NCI-H2029 (cell line): Measurements from ENCODE around the gene RAB26.
"Not testable (repeated sequence)": the region's sequence is repeated elsewhere in the genome, so short reads cannot be mapped to it uniquely, and the experiment has no call there.

ENCODE experiments used
- DNase-seq: peaks from one replicate; lab custom pipeline; 2025; lab: John Stamatoyannopoulos, UW

The RAB26 gene

DNA sequence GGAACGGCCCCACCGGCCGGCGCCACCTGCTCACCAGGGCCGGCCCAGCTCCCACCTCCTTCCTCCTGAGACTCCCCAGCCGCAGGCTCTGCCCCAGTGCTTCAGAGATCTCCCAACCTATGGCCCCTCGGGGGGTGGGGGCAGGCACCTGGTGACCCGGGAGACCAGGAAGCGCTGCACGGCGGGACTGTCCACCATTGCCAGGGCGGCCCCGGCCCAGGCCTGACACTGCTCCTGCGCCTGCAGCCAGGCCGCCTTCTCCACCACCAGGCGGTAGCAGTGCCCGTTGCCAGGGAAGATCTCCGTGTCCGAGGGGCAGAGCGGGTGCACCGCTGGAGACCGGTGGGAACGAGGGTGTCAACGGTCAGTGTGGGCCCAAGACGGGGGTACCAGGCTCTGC, 31.1 kb upstream of the RAB26 start:
- DNase-seq, result not testable (repeated sequence)

DNA sequence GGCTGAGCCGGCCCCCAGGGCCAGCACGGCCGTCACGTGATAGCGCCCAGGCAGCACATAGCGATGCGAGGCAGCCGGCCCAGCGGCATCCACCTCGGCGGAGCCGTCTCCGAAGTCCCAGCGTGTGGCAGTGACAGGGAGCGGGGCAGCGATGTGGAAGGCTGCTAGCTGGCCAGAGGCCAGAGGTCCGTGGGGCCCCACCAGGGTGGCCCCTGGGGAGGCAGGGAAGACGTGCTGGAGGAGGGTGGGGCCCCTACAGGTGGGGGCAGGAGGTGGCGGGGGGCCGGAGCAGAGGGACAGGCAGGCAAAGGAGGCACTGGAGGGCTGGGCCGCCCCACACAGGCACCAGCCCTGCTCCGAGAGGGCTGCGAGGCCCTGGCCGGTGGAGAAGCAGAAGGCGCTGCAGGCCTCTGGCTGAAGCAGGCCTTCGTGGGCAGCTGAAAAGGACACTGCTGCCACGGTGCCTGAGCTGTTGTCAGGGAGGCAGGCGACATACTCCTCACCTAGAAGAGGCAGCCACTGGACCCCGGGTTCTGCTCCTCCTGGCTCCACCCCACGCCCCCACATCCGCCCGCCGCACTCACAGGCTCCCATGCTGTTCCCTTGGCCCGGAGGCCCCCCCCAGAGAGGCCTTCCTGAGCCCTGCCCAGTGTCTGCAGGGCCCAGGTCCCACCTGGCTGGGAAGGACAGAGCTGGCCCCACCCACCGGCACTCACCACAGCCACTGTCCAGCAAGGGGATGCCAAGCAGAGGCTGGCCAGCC, 30.3 kb upstream of the RAB26 start:
- DNase-seq, result not testable (repeated sequence)

DNA sequence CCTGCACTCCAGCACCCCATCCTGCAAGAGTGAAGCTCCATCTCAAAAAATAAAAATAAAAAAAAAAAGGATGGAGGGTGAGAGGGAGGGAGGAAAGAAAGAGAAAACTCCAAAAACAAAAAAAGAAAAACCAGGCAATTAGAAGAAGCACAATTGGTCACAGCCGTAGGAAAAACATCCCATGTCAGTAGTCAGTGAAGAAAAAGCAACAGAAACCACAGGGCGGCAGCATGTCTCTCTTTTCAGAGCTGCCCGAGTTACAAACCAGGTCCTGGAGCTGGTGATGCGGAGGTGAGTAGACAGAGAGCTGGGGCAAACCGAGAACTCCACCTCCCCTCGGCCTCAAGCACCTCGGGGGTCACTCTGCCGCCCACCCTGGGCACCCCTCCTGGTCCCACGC, 27.1 kb upstream of the RAB26 start:
- DNase-seq, result not testable (repeated sequence)

DNA sequence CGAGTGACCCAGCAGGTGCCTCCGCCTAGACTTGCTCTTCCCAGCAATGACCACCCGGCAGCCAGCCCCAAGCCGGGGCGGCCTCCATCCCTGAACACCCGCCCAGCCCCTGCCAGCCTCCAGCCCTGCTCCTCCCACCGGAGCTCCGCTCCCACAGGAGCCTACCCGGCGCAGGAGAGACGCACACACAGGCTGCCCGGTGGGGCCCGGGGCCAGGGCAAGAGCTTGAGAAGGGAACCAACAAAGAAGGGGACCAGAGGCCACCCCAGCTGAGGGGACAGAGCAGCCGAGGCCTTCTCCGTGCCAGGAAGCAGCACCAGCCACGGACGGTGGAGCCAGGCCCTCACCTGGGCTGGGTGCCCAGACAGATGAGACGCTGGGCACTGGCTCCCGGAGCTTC, 26.6 kb upstream of the RAB26 start:
- no peak for DNase-seq

DNA sequence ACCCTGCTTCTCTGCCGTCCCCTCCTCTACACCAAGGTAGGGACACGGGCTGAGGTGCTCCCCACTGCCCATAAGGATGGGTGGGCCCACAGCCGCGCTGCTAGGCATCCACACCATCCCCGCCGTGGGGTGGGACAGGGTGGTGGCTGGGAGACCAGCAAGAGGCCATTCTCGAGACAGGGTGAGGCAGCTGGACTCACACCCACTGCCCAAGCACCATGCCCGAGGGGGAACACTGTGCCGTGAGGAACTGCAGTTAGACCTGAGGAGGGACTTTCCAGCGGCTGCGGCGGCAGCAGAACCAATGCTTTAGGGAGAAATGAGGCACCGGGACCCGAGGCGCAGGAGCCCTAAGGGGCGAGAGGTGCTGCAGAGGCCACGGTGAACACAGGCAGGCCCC, 26.0 kb upstream of the RAB26 start:
- DNase-seq, result no peak

DNA sequence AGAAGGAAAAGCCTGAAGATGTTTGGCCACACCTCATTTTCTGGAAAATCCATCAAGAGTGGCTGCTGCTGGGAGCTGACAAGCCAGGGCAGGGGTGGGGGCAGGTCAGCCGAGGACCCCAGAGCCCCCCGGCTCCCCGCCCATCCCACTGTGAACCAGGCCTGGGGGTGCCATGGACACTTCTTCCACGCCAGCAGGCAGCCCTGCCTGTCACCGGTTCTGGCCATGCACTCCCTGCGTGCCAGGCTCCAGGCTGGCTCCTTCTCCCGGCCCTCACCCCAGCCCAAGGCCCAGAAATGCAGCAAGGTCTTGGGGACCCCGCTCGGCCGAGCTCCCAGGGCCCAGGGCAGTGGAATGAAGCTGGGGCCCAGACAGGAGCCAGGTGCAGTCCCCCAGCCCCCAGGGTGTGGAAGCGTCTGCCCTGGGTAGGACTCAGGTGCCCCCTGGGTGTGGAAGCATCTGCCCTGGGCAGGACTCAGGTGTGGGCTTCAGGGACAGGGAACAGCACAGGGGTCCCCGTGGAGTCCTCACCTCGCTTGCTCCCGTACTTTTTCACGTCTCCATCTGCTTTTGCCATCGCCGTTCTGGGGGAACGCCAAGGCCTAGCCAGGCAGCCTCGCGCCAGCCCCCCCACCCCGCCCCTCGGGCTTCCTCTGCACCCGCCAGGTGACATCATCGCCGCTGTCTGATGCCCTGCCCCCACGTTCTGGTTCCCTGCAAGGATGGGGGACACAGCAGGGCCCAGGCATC, 25.3 kb upstream of the RAB26 start:
- DNase-seq, result not testable (repeated sequence)

DNA sequence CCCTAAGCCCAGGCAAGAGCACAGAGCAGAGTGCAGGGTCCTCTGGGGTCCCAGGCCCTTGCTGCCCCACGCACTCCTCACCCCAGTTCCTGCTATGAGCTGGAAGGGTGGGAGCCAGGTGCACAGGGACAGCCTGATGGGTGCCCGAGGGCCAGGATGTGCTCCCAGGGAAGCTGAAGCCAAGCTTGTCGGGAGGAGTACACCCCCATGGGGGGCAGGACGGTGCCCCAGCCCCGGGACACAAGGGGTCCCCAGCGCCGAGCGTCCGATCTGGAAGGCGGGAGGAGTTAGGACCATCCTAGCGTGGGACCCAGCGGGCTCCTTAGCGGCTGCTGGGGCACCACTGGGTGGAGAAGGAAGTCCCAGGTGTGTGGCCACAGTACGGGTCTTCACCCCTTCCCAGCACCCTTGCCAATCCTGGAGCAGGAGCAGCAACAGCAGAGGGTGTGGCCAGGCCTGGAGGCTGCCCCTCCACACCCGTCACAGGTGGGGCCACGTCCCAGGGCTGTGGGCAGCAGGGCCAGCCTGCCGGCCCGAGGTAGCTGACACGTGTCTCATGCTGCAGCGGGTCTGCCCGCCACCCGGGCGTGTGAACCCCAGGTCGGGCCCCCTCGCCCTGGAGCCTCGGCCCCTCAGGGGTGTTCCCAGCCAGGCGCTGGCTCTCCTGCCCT, 24.6 kb upstream of the RAB26 start:
- DNase-seq, result not testable (repeated sequence)

DNA sequence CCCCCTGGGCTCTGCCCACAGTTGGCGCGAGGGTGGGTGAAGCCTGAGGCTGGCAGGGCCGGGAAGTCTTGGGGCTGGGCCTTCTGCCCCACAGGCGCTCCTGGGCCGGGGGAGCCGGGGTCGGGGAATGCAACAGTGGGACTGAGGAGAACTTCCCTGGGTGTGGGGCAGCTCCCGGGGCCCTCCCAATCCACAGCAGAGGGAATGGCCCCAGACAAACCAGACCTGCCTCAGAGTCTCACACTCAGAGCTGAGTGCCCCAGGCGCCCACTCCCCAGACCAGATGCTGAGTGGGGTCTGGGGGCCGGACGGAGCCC, 24.1 kb upstream of the RAB26 start:
- not testable (repeated sequence) for DNase-seq

DNA sequence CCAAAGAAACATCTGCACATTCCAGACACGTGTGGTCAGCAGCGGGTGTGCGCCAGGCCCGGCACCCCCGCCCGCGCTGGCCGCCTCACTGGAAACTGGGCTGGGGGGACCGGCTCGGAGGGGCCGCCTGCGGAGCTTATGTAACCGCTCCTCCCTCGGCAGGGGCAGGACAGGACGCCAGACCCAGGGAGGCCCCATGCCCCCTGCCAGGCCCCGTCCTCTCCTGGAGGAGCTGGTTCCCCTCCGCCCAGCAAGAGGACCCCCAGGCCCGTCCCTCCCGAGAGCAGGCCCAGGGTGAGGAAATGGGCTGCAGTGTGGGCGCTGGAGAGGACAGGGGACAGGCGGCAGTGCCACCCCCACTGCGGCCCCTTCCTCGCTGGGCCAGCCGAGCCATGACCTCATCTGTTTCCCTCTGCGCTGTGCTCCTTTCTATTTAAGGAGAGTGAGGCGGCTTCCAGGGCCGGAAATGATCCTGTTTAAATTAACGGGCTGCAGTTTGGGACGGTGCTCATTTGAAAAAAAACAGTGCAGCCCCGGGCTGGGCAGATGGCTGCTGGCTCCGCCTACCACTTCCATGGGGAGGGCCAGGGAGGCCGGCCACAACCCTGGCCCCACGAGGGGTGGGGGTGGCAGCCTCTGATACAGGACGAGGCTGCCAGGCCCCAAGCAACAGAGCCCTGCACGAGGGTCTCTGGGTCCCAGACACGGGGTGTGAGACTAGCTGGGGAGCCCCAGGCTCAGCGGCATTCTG, 23.6 kb upstream of the RAB26 start:
- not testable (repeated sequence) for DNase-seq

DNA sequence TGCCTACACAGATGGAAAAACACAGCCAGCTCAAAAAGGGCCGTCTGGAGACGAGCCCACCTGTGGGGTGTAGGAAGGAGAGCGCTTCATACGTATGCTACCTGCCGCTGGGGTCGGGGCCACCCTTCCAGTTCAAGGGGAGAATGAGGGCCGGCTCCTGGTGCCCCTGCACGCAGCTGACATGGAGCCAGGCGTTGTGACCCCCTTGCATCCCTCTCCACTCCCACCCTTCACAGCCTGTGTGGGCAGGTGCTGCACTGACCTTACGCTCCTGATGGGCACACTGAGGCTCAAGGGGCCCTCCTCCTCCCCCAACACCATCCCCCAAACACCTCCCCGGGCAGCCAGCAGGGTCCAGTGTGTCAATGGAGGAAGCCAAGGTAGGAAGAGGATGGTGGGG, 22.8 kb upstream of the RAB26 start:
- DNase-seq, result not testable (repeated sequence)

DNA sequence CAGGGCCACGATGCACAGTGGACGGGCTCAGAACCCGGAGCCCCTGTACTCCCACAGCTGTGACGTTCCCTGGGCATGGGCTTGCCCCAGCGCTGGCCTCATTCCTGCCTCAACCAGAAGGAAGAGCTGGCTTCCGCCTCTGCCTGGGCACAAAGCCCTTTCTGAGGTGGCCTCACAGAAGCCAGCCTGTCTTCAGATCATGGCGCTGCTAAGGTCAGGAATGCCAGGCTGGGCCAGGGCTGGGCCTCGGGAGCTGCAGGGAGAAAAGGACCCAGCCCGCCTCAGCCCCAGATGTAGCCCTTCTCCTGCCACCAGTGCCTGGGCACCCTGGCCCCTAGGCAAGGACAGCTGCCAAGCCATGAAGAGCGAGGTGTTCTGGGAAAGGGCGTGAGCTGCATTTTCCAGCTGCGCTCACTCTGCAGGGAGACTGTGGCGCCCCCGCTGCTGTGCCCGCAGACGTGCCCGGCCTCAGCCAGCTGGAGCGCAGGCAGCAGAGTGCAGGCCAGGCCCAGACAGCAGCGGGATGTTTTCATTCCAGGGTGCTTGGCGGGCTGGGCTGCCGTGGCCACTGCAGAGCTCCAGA, 22.2 kb upstream of the RAB26 start:
- DNase-seq, result not testable (repeated sequence)

DNA sequence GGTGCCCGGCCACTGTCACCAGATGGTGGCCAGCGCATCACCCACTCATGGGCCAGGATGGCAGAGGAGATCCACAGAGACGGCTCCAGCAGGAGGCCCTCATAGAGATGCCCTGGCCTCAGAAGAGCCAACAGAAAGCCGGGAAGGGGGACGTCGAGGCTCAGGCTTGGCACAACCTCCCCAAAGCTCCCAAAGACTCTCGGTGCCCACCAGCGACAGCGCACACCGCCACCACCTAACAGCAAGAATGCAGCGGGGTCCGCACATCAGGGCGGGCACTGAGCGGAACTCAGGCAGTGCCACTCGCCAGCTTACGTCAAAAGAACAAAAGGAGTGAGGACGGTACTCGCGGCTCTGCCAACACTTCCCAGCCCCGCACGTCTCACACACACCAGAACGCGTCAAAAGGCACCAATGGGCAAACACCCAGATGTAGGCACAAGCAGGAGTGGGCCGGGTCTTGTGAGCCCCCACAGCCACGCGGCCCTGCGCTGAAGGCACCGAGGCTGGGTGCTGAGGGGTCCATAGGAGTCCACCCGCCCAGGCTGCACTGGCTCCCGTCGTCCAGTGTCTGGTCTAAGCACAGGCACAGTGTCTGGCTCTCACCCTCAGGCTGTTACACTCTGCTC, 21.4 kb upstream of the RAB26 start:
- DNase-seq, result not testable (repeated sequence)

DNA sequence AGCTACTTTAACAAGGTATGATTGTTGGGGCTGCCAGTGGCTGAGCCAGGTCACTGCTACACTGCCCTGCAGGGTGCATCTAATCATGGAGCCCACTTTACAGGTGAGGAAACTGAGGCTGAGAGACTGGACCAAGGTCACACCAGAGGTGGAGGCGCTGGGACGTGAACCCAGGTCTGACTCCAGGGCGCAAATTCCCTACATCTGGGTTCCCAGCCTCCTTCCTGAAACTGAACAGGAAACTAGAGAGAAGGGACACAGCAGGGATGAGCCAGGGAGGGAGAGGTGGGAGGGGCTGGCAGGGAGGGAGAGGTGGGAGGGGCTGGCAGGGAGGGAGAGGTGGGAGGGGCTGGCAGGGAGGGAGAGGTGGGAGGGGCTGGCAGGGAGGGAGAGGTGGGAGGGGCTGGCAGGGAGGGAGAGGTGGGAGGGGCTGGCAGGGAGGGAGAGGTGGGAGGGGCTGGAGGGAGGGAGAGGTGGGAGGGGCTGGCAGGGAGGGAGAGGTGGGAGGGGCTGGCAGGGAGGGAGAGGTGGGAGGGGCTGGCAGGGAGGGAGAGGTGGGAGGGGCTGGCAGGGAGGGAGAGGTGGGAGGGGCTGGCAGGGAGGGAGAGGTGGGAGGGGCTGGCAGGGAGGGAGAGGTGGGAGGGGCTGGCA, 20.7 kb upstream of the RAB26 start:
- peak; percentile 24 for DNase-seq

DNA sequence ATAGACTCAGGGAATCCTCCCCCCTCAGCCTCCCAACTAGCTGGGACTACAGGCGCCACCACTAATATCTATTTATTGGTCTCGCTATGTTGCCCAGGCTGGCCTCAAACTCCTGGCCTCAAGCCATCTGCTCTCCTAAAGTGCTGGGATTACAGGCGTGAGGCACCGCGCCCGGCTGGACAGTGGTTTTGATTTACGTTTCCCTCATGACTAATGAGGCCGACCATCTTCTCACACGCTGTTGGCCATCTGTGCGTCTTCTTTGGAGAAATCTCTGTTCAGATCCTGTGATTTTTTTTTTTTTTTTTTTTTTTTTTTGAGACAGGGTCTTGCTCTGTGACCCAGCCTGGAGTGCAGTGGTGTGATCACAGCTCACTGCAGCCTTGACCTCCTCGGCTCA, 19.2 kb upstream of the RAB26 start:
- not testable (repeated sequence) for DNase-seq

DNA sequence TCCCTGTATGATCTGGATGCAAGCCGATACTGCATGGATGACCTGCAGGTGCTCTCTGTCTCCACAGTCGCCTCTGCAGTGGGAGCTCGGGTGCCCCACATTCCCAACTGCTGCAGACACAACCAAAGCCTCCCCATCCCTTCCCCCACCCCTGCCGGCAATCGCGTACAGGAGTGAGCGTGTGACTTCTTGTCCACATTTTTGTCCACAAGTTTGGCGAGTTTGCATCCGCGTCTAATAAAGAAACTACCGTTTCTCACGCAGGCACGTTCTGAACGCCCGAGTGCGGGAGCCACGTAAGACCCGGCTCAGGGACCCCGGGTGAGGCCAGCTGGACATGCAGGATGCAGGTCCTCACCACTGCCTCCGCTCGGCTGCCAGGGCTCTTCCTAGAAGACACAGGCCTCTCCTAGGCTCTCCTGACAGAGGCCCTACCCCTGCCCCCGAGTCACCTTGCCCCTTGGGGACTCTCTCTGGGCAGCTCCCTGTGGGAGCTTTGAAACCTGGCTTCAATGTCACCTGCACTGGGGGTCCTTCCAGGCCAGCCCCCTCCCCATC, 18.5 kb upstream of the RAB26 start:
- DNase-seq, result not testable (repeated sequence)

DNA sequence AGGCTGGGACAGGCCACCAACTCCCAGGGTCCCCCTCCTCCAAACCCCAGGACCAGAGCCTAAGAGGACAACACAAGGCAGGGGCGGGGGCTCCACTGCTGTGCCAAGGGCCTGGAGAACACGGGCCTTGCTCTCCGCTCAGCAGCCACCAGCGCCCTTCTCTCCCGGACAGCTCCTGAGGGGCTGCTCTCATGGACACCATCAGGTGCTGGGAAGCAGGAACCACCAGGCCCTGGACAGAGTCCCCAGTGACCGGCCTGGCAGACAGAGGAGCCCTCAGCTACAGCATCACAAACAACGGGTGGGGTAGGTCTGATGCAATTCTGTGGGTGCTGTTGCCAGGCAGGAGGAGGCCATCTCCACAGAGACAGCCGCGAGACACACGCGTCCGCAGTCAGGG, 14.6 kb upstream of the RAB26 start:
- DNase-seq, result not testable (repeated sequence)

DNA sequence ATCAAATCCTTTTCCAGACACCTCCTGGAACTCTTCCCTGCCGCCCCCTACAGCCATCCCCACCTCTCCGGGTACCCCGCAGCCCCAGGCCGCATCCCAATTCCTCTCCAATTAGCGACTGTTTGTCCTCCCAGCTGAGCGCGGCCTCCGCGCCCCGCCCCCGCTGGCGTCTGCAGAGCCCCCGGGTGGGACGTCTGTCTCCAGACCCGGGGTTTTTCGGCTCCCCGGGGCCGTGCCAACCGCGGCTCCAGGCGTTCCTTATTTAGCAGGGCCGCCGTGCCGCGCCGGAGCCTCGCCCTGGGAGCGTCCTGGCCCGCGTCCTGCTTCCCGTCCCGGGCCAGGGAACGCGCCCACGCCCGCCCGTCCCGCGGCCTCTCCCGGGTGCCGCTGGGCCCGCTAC, 13.4 kb upstream of the RAB26 start:
- not testable (repeated sequence) for DNase-seq

DNA sequence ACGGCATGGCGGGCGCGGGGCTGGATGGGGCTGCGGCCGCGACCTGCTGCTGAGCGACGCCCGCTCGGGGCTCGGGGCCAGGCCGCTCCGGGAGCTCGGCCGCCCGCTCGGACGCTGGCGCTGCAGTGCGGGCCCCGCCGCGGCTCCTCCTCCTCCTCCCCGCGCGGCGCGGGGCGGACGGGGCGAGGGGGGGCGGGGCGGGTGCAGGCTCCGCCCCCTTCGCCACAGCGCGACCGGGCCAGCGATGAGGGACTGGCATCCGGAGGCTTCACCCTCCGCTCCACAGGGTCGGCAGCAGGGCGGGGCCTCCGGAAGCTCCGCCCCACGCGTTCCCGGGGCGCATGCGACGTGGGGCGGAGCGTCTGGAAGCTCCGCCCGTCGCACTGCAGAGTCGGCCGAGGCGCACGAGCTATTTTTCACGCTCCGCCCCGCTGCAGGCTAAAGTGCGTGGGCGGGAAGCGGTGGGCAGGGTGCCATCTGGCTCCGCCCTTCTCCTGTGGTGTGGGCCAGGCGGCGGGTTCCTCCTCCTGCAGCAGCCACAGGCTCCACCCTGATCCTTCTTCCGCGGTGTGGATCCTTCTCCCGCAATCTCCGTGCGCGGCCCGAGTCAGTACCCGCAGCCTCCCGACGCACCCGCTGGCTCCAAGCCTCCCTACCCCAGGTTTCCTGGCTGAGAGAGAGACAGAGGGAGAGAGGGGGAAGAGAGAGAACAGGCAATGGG, 12.5 kb upstream of the RAB26 start, which contains the start of gene PKD1:
TSS of gene PKD1 (minus strand) at position 129 of the 721 bp plus-strand sequence. CDS start 209 bp downstream, outside the sequence.
- peak; percentile 73 for DNase-seq
